K562 (cell line): ENCODE data around the gene GPR152. TPM values are rescaled to one million over a fixed set of nuclear protein-coding genes. Genes with fewer than 3 reads are reported as not detected.

ENCODE experiments used
- BRF1 ChIP-seq: IDR thresholded peaks from 3 replicates; pipeline ENCODE4 v1.6.1; 2011; ENCODE audit warnings: borderline replicate concordance, mild to moderate bottlenecking; ENCODE audit not compliant: insufficient read length; ENCODE audit errors: extremely low read depth
- CCNT2 ChIP-seq: IDR thresholded peaks from 2 replicates; pipeline ENCODE4 v1.6.1; 2011; ENCODE audit warnings: borderline replicate concordance, low read depth, mild to moderate bottlenecking, moderate library complexity, mixed read lengths, low read length; ENCODE audit not compliant: insufficient read length; ENCODE audit errors: extremely low read depth
- MEF2A ChIP-seq: IDR thresholded peaks from 2 replicates; pipeline ENCODE4 v1.6.1; 2011; ENCODE audit warnings: low read depth, mild to moderate bottlenecking, low read length, moderate library complexity; ENCODE audit not compliant: control insufficient read depth
- MTA2 ChIP-seq: fragments of 450-650 bp; IDR thresholded peaks from 2 replicates; pipeline ENCODE4 v1.6.1; 2016; ENCODE audit warnings: low read depth
- MYNN ChIP-seq, 2 experiments: sonication (generic); formaldehyde crosslinking in 1 of 2; IDR thresholded peaks; 2 replicates each; pipeline versions ENCODE4 v1.5.0 to v1.6.1; 2016 to 2020; ENCODE audit warnings: antibody characterized with exemption in 1 of 2, missing genetic modification reagents in 1 of 2
- POLR2A ChIP-seq: fragments of 450-650 bp; conservative IDR thresholded peaks from 2 replicates; pipeline ENCODE4 v1.6.1; 2016
- POLR2G ChIP-seq: fragments of 200-400 bp; formaldehyde crosslinking; IDR thresholded peaks from 2 replicates; pipeline ENCODE4 v1.6.1; 2017; ENCODE audit warnings: low read depth, mild to moderate bottlenecking, antibody characterized with exemption, low read length, moderate library complexity
- polyA plus RNA-seq, 8 experiments: library from polyadenylated mRNA; depleted of rRNA in 4 of 8; stranded (reverse) in 5 of 8; unstranded in 3 of 8; fragments of >200 nt; fragmentation: Nextera tagmentation in 2 of 8; fragmentation: Illumina TruSeq in 1 of 8; extraction: Ambion mirVana in 2 of 8; extraction: Trizol in 1 of 8; gene quantifications; 2 replicates each; pipeline versions ENCODE4 v1.2.1 to v1.2.3, GENCODE V29; 2011 to 2014; ENCODE audit warnings: inconsistent platforms in 1 of 8, missing spikeins in 1 of 8
- total RNA-seq, 7 experiments: library from RNA; depleted of rRNA in 6 of 7; stranded (reverse); fragments of >200 nt in 6 of 7; fragmentation: Illumina TruSeq in 2 of 7; extraction: Trizol in 2 of 7; gene quantifications; 2 replicates each; pipeline versions ENCODE4 v1.2.1 to v1.2.3, GENCODE V29; 2011 to 2021; ENCODE audit warnings: low replicate concordance in 1 of 7
- TF ChIP-seq, protein P1 (sequence below): fragments of 250-450 bp; sonication (Bioruptor Pico); IDR thresholded peaks from 2 replicates; pipeline ENCODE4 v1.8.0; 2021; ENCODE audit warnings: moderate library complexity, mild to moderate bottlenecking, inconsistent platforms
- TF ChIP-seq, protein P2 (sequence below): sonication (generic); formaldehyde crosslinking; IDR thresholded peaks from 2 replicates; pipeline ENCODE4 v1.8.1; 2023; ENCODE audit warnings: mild to moderate bottlenecking, missing genetic modification reagents
- TF ChIP-seq, protein P3 (sequence below), 3 experiments: fragments of 200-800 bp in 1 of 3; fragments of 250-450 bp in 1 of 3; fragments of 450-650 bp in 1 of 3; sonication (Bioruptor Pico) in 1 of 3; sonication (Bioruptor generic) in 1 of 3; formaldehyde crosslinking in 1 of 3; IDR thresholded peaks; 2 replicates each; pipeline versions ENCODE4 v1.6.1 to v1.8.0; 2016 to 2022; ENCODE audit warnings: mild to moderate bottlenecking in 2 of 3, missing genetic modification characterization in 2 of 3, missing compliant biosample characterization in 1 of 3, moderate library complexity in 1 of 3

The GPR152 gene
- total and polyA plus RNA-seq, 9 of the 15 experiments (the other 6 are each of a cell fraction or from before 2014, with no cell fraction given): not detected

DNA sequence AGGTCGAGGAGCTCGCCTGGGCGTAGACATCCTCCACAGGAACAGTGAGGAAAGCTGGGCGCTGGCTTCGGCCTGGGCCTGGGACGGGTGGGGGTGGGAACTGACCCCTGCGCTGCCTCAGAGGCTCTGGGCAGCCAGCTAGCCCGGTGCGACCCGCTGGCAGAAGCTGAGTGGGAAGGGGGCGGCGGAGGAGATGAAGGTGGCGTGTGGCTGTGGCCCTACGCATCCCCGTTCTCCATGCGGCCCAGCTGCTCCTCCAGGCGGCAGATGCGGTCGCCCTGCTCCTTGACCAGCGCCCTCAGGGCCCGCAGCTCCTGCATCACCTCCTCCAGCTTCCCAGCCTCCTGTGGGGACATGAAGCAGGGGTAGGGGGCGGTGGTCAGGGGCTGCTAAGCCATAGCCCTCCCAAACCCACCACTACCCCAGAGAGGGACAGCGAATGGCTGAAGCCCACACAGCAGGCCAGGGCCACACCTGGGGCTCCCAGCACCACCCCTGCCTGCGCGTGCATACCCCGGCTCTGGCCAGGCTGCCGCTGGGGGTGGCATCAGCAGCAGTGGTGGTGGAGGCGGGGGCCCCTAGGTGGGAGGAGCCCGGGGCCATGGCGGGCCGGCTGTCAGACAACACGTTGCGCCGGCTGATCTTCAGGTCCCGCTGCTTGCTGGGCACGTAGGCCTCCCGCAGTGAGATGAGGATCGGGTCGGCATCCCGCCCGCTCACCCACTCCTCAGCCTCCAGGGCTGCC is 14.2 kb downstream of the GPR152 start (continued):
- TF ChIP-seq, protein P1, sequence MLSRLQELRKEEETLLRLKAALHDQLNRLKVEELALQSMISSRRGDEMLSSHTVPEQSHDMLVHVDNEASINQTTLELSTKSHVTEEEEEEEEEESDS (CRISPR knock-in tag): no peak
- peak; percentile 9; the same call in 1 of the 2 replicates for TF ChIP-seq MYNN (IDR thresholded peaks at IDR 0.05)
- no peak for TF ChIP-seq MYNN (CRISPR knock-in tag; IDR thresholded peaks at IDR 0.05)
- peak; percentile 74 for TF ChIP-seq POLR2G
- TF ChIP-seq MEF2A: no peak
- peak; percentile 24; the same call in 1 of the 2 replicates for TF ChIP-seq POLR2A
- TF ChIP-seq, protein P2, sequence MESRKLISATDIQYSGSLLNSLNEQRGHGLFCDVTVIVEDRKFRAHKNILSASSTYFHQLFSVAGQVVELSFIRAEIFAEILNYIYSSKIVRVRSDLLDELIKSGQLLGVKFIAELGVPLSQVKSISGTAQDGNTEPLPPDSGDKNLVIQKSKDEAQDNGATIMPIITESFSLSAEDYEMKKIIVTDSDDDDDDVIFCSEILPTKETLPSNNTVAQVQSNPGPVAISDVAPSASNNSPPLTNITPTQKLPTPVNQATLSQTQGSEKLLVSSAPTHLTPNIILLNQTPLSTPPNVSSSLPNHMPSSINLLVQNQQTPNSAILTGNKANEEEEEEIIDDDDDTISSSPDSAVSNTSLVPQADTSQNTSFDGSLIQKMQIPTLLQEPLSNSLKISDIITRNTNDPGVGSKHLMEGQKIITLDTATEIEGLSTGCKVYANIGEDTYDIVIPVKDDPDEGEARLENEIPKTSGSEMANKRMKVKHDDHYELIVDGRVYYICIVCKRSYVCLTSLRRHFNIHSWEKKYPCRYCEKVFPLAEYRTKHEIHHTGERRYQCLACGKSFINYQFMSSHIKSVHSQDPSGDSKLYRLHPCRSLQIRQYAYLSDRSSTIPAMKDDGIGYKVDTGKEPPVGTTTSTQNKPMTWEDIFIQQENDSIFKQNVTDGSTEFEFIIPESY (CRISPR knock-in tag): peak; percentile 92
- TF ChIP-seq BRF1: no peak
- no peak for TF ChIP-seq MTA2
- TF ChIP-seq CCNT2: peak; percentile 19
- TF ChIP-seq, protein P3, sequence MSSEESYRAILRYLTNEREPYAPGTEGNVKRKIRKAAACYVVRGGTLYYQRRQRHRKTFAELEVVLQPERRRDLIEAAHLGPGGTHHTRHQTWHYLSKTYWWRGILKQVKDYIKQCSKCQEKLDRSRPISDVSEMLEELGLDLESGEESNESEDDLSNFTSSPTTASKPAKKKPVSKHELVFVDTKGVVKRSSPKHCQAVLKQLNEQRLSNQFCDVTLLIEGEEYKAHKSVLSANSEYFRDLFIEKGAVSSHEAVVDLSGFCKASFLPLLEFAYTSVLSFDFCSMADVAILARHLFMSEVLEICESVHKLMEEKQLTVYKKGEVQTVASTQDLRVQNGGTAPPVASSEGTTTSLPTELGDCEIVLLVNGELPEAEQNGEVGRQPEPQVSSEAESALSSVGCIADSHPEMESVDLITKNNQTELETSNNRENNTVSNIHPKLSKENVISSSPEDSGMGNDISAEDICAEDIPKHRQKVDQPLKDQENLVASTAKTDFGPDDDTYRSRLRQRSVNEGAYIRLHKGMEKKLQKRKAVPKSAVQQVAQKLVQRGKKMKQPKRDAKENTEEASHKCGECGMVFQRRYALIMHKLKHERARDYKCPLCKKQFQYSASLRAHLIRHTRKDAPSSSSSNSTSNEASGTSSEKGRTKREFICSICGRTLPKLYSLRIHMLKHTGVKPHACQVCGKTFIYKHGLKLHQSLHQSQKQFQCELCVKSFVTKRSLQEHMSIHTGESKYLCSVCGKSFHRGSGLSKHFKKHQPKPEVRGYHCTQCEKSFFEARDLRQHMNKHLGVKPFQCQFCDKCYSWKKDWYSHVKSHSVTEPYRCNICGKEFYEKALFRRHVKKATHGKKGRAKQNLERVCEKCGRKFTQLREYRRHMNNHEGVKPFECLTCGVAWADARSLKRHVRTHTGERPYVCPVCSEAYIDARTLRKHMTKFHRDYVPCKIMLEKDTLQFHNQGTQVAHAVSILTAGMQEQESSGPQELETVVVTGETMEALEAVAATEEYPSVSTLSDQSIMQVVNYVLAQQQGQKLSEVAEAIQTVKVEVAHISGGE (CRISPR knock-in tag; IDR thresholded peaks at IDR 0.05): no peak
